Measurements from ENCODE around the gene INMT. TPM values are rescaled to one million over a fixed set of nuclear protein-coding genes. Genes with fewer than 3 reads are reported as not detected.

Gene INMT
- polyA plus RNA-seq, 1 of the 3 experiments (the other 2 are of a cell fraction): not detected

- Histone ChIP-seq H3K4me2 (no peak overlapping the region), H3K9me2 (no peaks in the 10 kb centered on the region), H3K27ac (ENCODE audit: low read depth in 2 of 2, low read length in 1 of 2) (no peak overlapping the region), H4K20me1 (ENCODE audit: insufficient read depth) (no peaks in the 10 kb centered on the region), H3K36me3 (replicated peaks in 1 of 2; ENCODE audit: control insufficient read depth in 1 of 2, insufficient read depth in 2 of 2, low read length in 1 of 2) (no peaks in the 10 kb centered on the region), H3K4me1 (ENCODE audit: control insufficient read depth in 1 of 2, insufficient read depth in 2 of 2, low read depth in 1 of 2, low read length in 1 of 2) (peaks cover 0 to 16% of the 10 kb centered on the region in 2 experiments; a peak in 2 of 4 replicates), H2AFZ (ENCODE audit: low read depth) (no peak overlapping the region), H3K9me3 (no peaks in the 10 kb centered on the region), H3K4me3 (ENCODE audit: low read depth in 2 of 2, low read length in 1 of 2) (no peak overlapping the region), H3K79me2 (ENCODE audit: insufficient read depth) (no peaks in the 10 kb centered on the region), H3K9ac (no peak overlapping the region), H3K27me3 (ENCODE audit: insufficient read depth) (peaks cover 3% of the 10 kb centered on the region), H3F3A (replicated peaks; ENCODE audit: insufficient read depth) (no peaks in the 10 kb centered on the region)
- TF ChIP-seq MEF2A (IDR thresholded peaks at IDR 0.05; ENCODE audit: borderline replicate concordance, low read depth) (no peak), USF1 (IDR thresholded peaks at IDR 0.05; ENCODE audit: borderline replicate concordance, low read depth) (no peak), GATA2 (CRISPR knock-in tag; IDR thresholded peaks at IDR 0.05) (no peak), FOSL2 (IDR thresholded peaks at IDR 0.05; ENCODE audit: borderline replicate concordance, low read depth) (no peak), NRF1 (IDR thresholded peaks at IDR 0.05; ENCODE audit: low read depth, low read length) (no peak), ELF1 (IDR thresholded peaks at IDR 0.05) (no peak), RXRA (IDR thresholded peaks at IDR 0.05; ENCODE audit: borderline replicate concordance, low read depth) (no peak), CHD2 (IDR thresholded peaks at IDR 0.05; ENCODE audit: low read length, partially characterized antibody) (no peak), RAD21 (IDR thresholded peaks at IDR 0.05; ENCODE audit: low read length) (no peak)
- no peak for DNase-seq
- ChIA-PET CTCF (interaction anchor here (1.0 to 2.2 kb wide), 4 partner anchors 9 to 485 kb away, joined by 3 to 10 read pairs (median 4); partner anchors contain the start of gene CRHR2), POLR2A (no interaction called here)
- 65% methylated on average over 3 of the region's 3 CpGs for WGBS (ENCODE audit: low lambda C conversion rate)
Measured at GRCh38 chr7:30760514-30761213, 8.7 kb downstream of the INMT start.

GRCh38 chr7:30761214-30762156 lies 9.6 kb downstream of the INMT start:
- peaks cover 3% of the 10 kb centered on the region for H3K27me3 ChIP-seq (ENCODE audit: insufficient read depth)
- H3F3A ChIP-seq (replicated peaks; ENCODE audit: insufficient read depth): no peaks in the 10 kb centered on the region
- no peaks in the 10 kb centered on the region for H4K20me1 ChIP-seq (ENCODE audit: insufficient read depth)
- H3K79me2 ChIP-seq (ENCODE audit: insufficient read depth): no peaks in the 10 kb centered on the region
- H2AFZ ChIP-seq (ENCODE audit: low read depth): no peak overlapping the region
- TF ChIP-seq JUND (IDR thresholded peaks at IDR 0.05): no peak
- TF ChIP-seq EP300 (IDR thresholded peaks at IDR 0.05; ENCODE audit: borderline replicate concordance in 1 of 2, low read depth in 1 of 2, low read length in 1 of 2): no peak
- no peak for TF ChIP-seq ZBTB33 (IDR thresholded peaks at IDR 0.05; ENCODE audit: borderline replicate concordance, low read depth)
- no peak for TF ChIP-seq RCOR1 (IDR thresholded peaks at IDR 0.05; ENCODE audit: low read length)
- peaks cover 0 to 11% of the 10 kb centered on the region in 2 experiments; a peak in 2 of 4 replicates for H3K4me1 ChIP-seq (ENCODE audit: control insufficient read depth in 1 of 2, insufficient read depth in 2 of 2, low read depth in 1 of 2, low read length in 1 of 2)
- ChIA-PET POLR2A (no interaction called here), CTCF (interaction anchor here (0.9 to 2.2 kb wide), 5 partner anchors 8 to 486 kb away, joined by 3 to 10 read pairs (median 4); partner anchors contain the start of gene CRHR2)
- H3K27ac ChIP-seq (ENCODE audit: low read depth in 2 of 2, low read length in 1 of 2): no peak overlapping the region
- no peaks in the 10 kb centered on the region for H3K9me2 ChIP-seq
- no peak overlapping the region for H3K4me3 ChIP-seq (ENCODE audit: low read depth in 2 of 2, low read length in 1 of 2)
- DNase-seq: no peak
- no peak overlapping the region for H3K4me2 ChIP-seq
- no peaks in the 10 kb centered on the region for H3K9me3 ChIP-seq
- no peak overlapping the region for H3K9ac ChIP-seq
- WGBS (ENCODE audit: low lambda C conversion rate): 66% methylated on average over 13 of the region's 13 CpGs
- no peaks in the 10 kb centered on the region for H3K36me3 ChIP-seq (replicated peaks in 1 of 2; ENCODE audit: control insufficient read depth in 1 of 2, insufficient read depth in 2 of 2, low read length in 1 of 2)

All from SK-N-SH (cell line).